HG02678 (cell line): ENCODE results near the gene PCDHB13.

Experiments
- ATAC-seq: cut with Tn5 transposase; IDR thresholded peaks from one replicate; pipeline ENCODE4 v1.9.1; 2021; ENCODE audit warnings: mild to moderate bottlenecking, moderate library complexity; ENCODE audit not compliant: unreplicated experiment

Gene PCDHB13

DNA sequence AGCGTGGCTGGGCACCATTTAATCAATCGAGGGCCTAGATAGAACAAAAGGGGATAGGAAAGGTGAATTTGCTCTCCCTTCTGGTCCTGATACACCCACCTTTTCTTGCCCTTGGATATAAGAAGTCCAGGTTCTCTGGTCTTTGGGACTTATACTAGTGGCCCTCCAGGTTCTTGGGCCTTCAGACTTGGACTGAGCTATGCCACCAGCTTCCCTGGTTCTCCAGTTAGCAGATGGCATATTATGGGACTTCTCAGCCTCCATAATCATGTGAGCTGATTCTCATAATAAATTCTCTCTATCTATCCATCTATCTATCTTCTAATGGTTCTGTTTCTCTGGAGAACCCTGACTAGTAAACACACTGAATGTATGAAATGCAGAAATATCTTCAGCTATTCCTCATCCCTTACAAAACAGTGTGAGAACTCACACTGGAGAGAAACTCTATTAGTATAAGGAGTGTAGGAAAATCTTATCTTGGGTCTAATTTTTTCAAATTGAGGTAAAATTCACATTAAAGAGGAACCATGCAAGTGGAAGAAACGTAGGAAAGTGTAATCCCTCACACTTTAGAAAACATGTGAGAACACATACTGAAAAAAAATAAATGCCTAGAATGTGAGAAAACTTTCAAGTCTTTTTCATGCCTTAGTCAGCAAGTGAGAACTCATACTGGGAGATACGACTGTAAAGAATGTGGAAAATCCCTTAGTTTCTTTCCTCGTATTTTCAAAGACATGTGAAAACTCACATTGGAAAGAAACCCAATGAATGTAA is 46.9 kb downstream of the PCDHB13 start:
- ATAC-seq = no peak

DNA sequence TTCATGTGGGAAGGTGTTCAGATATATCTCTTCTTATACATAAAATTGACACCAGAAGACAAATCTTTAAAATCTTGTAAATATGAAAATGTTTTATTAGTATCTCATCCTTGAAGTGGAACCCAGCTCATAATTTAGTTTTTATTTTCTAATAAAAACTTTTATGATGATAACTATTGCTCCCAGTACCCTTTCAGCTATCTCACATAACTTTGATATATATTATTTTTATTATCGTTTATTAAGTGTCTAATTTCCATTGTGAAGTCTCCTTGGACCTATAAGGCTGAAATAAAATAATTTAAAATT is 47.5 kb downstream of the PCDHB13 start:
- no peak for ATAC-seq
